HAP-1 (cell line): ENCODE data around the gene SPTLC2.
"Not testable (repeated sequence)": the region's sequence is repeated elsewhere in the genome, so short reads cannot be mapped to it uniquely, and the experiment has no call there.

Source experiments
- DNase-seq, 2 experiments: peaks; one replicate each; pipeline ENCODE4 v3.0.0-alpha.2; 2016 to 2020; ENCODE audit warnings: low spot score in 2 of 2
- H3K27me3 ChIP-seq: fragments of 250-450 bp; sonication (Bioruptor Pico); 2 replicates; pipeline ENCODE4 v1.5.1; 2020; ENCODE audit warnings: low read depth, mild to moderate bottlenecking, moderate library complexity
- H3K36me3 ChIP-seq: fragments of 250-450 bp; sonication (Bioruptor Pico); replicated peaks from 2 replicates; pipeline ENCODE4 v1.5.1; 2020; ENCODE audit warnings: mild to moderate bottlenecking
- H3K4me1 ChIP-seq: fragments of 250-450 bp; sonication (Bioruptor Pico); 2 replicates; pipeline ENCODE4 v1.5.1; 2020; ENCODE audit warnings: mild to moderate bottlenecking
- H3K4me3 ChIP-seq: fragments of 250-450 bp; sonication (Bioruptor Pico); 2 replicates; pipeline ENCODE4 v1.5.1; 2020; ENCODE audit warnings: mild to moderate bottlenecking, moderate library complexity
- H3K9me3 ChIP-seq: fragments of 250-450 bp; sonication (Bioruptor Pico); 2 replicates; pipeline ENCODE4 v1.5.1; 2020; ENCODE audit warnings: mild to moderate bottlenecking, moderate library complexity
- in situ Hi-C: fragments of 300-500 bp; cut with MboI; formaldehyde crosslinking; loops from 3 replicates; pipeline ENCODE4 v1.14.3; 2020; ENCODE audit warnings: low sequenced_read_pairs, inconsistent platforms, mixed read lengths

The SPTLC2 gene

GRCh38 chr14:77543240-77543551 is 73.2 kb downstream of the SPTLC2 start:
- peaks cover 12% of the 10 kb centered on the region for H3K4me1 ChIP-seq
- H3K9me3 ChIP-seq: no peaks in the 10 kb centered on the region
- no peak for DNase-seq
- peaks cover 2% of the 10 kb centered on the region for H3K36me3 ChIP-seq
- H3K27me3 ChIP-seq: no peaks in the 10 kb centered on the region
- no peak overlapping the region for H3K4me3 ChIP-seq
- in situ Hi-C loops: no loop called here

GRCh38 chr14:77542421-77543239 is 73.8 kb downstream of the SPTLC2 start:
- in situ Hi-C loops: no loop called here
- no peaks in the 10 kb centered on the region for H3K9me3 ChIP-seq
- DNase-seq: peak; percentile 11 to 41
- H3K4me1 ChIP-seq: peaks cover 12% of the 10 kb centered on the region
- H3K36me3 ChIP-seq: no peaks in the 10 kb centered on the region; the same call in 1 of the 2 replicates
- no peak overlapping the region for H3K4me3 ChIP-seq
- no peaks in the 10 kb centered on the region for H3K27me3 ChIP-seq

DNA sequence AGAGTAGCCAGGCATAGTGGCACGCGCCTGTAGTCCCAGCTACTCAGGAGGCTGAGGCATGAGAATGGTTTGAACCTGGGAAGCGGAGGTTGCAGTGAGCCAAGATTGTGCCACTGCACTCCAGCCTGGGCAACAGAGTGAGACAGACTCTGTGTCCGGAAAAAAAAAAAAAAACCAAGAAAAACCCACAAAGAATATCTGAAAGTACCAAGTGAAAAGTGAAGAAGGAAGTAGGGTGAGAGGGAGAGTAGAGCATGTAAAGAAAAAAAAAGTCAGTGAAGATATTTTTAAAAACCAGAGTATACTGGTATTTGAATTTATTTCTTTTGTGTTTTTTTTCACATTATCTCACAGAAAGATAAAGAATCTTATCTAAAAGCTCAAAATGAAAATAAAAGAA is 74.5 kb downstream of the SPTLC2 start:
- no peak for DNase-seq
- no peaks in the 10 kb centered on the region; the same call in 1 of the 2 replicates for H3K36me3 ChIP-seq
- in situ Hi-C loops: no loop called here
- H3K4me1 ChIP-seq: peaks cover 12% of the 10 kb centered on the region
- H3K27me3 ChIP-seq: no peaks in the 10 kb centered on the region
- no peaks in the 10 kb centered on the region for H3K9me3 ChIP-seq
- H3K4me3 ChIP-seq: no peak overlapping the region

GRCh38 chr14:77536951-77537350 is 79.5 kb downstream of the SPTLC2 start:
- H3K27me3 ChIP-seq, DNase-seq, H3K4me1 ChIP-seq, H3K4me3 ChIP-seq, H3K36me3 ChIP-seq, in situ Hi-C loops, H3K9me3 ChIP-seq: not testable (repeated sequence)

DNA sequence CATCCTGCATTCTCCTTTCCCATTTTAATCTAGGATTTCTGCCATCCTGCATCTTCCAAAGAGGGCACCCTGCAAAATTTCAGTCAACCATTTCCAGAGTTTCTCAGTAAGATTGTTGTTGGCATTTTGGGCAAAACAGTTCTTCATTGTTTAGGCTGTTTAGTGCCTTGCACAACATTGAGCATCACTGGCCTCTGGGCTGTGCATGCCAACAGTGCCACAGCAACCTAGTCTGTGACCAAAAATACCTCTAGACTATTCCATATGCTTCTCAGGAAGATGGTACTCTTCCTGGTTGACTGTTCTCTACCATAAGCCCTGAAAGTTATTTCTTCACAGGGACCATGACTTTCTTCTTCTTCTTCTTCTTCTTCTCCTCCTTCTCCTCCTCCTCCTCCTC is 85.4 kb downstream of the SPTLC2 start:
- Histone ChIP-seq H3K36me3 (peaks cover 4% of the 10 kb centered on the region), H3K4me3 (no peak overlapping the region), H3K27me3 (no peaks in the 10 kb centered on the region), H3K4me1 (no peaks in the 10 kb centered on the region), H3K9me3 (no peaks in the 10 kb centered on the region)
- no peak for DNase-seq
- in situ Hi-C loops: no loop called here

DNA sequence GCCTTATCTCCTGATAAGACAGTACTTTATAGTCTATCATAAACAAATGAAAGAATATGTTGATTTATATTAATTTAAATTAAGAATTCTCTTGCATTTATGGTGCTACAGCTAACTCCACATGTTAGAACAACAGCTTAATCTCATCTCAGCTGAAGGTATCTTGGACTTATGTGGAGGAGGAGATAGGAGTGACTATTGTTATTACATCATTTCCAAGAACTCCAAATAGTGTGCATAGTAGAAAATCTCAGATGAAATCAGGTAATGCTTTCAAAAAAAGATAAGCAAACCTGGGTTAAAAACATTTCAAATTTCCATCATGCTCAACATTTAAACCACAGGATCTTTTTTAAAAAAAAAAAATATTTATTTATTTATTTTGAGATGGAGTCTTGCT is 86.5 kb downstream of the SPTLC2 start:
- in situ Hi-C loops: no loop called here
- DNase-seq: no peak

DNA sequence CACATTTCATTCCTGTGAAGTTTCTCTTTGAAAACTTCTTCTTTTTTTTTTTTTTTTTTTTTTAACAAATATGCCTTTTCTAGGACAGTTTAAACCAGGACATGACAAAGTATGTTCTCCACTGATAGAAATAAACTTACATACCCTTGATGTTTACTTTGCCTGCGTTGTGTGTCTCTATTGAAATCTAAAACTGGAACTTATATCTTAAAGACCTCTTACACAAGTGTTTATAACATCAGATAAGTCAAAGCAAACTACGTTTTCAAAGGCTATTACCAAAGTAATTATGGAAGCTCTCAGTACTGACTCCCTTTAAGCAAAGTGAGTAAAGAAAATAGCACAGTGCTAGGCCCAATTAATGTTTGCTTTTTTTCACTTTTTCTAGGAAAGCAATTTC is 87.2 kb downstream of the SPTLC2 start:
- no peaks in the 10 kb centered on the region for H3K27me3 ChIP-seq

More for the DNA sequence above, 86.5 kb downstream of the SPTLC2 start:
- Histone ChIP-seq H3K4me3 (no peak overlapping the region), H3K4me1 (no peaks in the 10 kb centered on the region), H3K36me3 (peaks cover 4% of the 10 kb centered on the region), H3K9me3 (no peaks in the 10 kb centered on the region), H3K27me3 (no peaks in the 10 kb centered on the region)

DNA sequence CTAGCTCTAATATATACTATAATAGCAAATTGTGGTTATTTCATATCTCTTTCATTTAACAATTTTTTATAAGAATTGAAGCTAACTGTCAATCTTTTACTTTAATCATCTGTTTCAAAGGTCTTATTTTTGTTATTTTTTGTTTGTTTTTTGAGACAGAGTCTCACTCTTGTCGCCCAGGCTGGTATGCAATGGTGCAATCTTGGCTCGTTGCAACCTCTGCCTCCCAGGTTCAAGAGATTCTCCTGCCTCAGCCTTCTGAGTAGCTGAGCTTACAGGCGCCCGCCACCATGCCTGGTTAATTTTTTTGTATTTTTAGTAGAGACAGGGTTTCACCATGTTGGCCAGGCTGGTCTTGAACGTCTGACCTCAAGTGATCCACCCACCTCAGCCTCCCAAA is 87.7 kb downstream of the SPTLC2 start:
- H3K9me3 ChIP-seq, in situ Hi-C loops, H3K27me3 ChIP-seq, H3K4me1 ChIP-seq, DNase-seq, H3K36me3 ChIP-seq, H3K4me3 ChIP-seq: not testable (repeated sequence)

More for the DNA sequence above, 87.2 kb downstream of the SPTLC2 start:
- DNase-seq: no peak
- in situ Hi-C loops: no loop called here
- Histone ChIP-seq H3K36me3 (peaks cover 4% of the 10 kb centered on the region), H3K9me3 (no peaks in the 10 kb centered on the region), H3K4me1 (no peaks in the 10 kb centered on the region), H3K4me3 (no peak overlapping the region)

DNA sequence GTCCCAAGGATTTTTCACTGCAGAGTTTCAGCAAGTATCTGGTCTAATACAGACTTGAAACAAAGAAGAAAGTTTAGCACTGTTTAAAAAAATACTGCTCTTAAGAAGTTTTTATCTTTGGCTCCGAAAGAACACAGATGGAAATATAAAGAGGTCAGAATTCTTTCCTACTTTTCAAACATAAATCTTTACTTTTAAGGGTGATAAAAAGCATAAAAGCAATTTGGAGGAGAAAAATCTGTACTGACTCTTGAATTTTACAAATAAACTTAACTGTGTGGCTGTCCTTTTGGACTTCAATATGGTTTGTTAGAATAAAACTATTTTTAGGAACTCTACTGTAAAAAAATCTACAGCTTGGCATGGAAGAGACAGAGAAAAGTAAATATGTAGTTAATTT is 90.2 kb downstream of the SPTLC2 start:
- H3K9me3 ChIP-seq: no peaks in the 10 kb centered on the region
- H3K27me3 ChIP-seq: no peaks in the 10 kb centered on the region
- in situ Hi-C loops: no loop called here
- H3K4me3 ChIP-seq: no peak overlapping the region
- no peak for DNase-seq
- H3K36me3 ChIP-seq: peaks cover 10% of the 10 kb centered on the region
- H3K4me1 ChIP-seq: no peaks in the 10 kb centered on the region

GRCh38 chr14:77524536-77524935 is 91.9 kb downstream of the SPTLC2 start:
- H3K9me3 ChIP-seq: no peaks in the 10 kb centered on the region
- no peak for DNase-seq
- in situ Hi-C loops: no loop called here
- H3K27me3 ChIP-seq: no peaks in the 10 kb centered on the region
- no peak overlapping the region for H3K4me3 ChIP-seq
- H3K4me1 ChIP-seq: no peaks in the 10 kb centered on the region
- H3K36me3 ChIP-seq: peaks cover 6% of the 10 kb centered on the region

GRCh38 chr14:77523109-77523508 is 93.3 kb downstream of the SPTLC2 start:
- no peak for DNase-seq
- Histone ChIP-seq H3K4me3 (no peak overlapping the region), H3K9me3 (no peaks in the 10 kb centered on the region), H3K4me1 (no peaks in the 10 kb centered on the region), H3K36me3 (peaks cover 6% of the 10 kb centered on the region), H3K27me3 (no peaks in the 10 kb centered on the region)
- in situ Hi-C loops: no loop called here

GRCh38 chr14:77520555-77520954 is 95.9 kb downstream of the SPTLC2 start:
- Histone ChIP-seq H3K4me3 (no peak overlapping the region), H3K4me1 (no peaks in the 10 kb centered on the region), H3K36me3 (peaks cover 9% of the 10 kb centered on the region), H3K27me3 (no peaks in the 10 kb centered on the region), H3K9me3 (no peaks in the 10 kb centered on the region)
- DNase-seq: no peak
- in situ Hi-C loops: no loop called here

DNA sequence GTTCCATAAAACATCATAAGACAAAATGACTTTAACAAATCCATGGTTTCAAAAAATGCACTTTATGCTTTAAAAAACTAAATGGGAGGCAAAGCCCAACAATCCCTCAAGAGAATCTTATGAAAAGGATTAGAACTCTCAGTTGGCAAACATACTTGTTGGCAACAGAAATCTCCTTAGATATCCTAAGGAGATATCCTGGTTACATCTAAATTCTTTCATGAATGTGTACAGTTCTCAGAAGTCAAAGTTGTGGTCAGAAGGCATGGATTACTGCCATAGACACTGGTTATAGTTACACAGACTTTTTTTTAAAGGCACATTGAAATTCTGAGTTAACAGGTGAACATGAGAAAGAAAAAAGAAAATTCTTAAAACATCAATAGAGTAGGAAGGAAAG is 100.3 kb downstream of the SPTLC2 start:
- DNase-seq: no peak
- no peaks in the 10 kb centered on the region for H3K4me1 ChIP-seq
- no peaks in the 10 kb centered on the region for H3K27me3 ChIP-seq
- in situ Hi-C loops: no loop called here
- H3K9me3 ChIP-seq: no peaks in the 10 kb centered on the region
- H3K4me3 ChIP-seq: no peak overlapping the region
- H3K36me3 ChIP-seq: peaks cover 10% of the 10 kb centered on the region

DNA sequence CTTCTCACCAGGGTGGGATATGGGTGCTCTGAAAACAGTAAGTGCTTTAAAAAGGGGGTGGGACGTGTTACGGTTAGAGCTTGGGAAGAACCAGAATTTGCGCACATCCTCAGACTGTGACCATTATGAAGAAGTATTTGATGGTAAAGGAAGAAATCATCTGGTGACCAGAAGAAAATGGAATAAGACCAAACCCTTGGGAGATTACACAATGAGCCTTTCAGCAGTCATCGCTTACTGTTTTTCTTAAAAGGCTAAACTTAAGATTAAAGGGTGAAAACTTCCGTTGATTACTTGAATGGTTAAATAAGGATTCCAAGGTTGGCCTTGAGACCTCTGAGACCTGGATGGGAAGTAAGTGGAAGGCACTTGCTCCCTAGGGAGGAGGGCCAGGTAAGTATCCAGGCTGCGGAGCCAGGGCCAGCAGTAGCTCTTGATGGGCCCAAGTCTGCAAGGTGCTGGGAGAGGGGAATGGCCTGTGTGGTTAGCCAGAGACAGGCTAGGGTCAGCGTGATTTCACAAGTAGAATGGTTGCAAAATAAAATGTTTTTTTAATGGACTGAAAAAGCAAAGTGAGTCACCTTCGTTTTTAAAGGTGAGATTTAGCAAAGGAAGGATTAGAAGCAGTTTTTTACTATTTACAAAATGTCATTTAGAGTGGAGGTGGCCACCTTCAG is 104.8 kb downstream of the SPTLC2 start:
- Histone ChIP-seq H3K27me3 (no peaks in the 10 kb centered on the region), H3K4me3 (no peak overlapping the region), H3K36me3 (peaks cover 10% of the 10 kb centered on the region), H3K9me3 (no peaks in the 10 kb centered on the region), H3K4me1 (no peaks in the 10 kb centered on the region)
- in situ Hi-C loops: no loop called here
- DNase-seq: no peak
